ENCODE results near the gene COMT.

COMT gene

GRCh38 chr22:19962246-19962908 is 20.8 kb downstream of the COMT start (continued):
- TF ChIP-seq PRDM2 (tag by site-specific recombination; IDR thresholded peaks at IDR 0.05; ENCODE audit: borderline replicate concordance) (no peak), ZNF138 (tag by site-specific recombination; IDR thresholded peaks at IDR 0.05; ENCODE audit: borderline replicate concordance) (no peak), ZNF426 (tag by site-specific recombination; IDR thresholded peaks at IDR 0.05) (no peak), KLF17 (tag by site-specific recombination; IDR thresholded peaks at IDR 0.05) (0 out of 2 replicates have a peak, but pooled peaks have one; percentile 19), KLF7 (tag by site-specific recombination; IDR thresholded peaks at IDR 0.05; ENCODE audit: borderline replicate concordance) (no peak), KLF8 (tag by site-specific recombination; IDR thresholded peaks at IDR 0.05) (peak; percentile 44; the same call in 1 of the 2 replicates), ZBTB8A (tag by site-specific recombination; IDR thresholded peaks at IDR 0.05) (no peak), CTCF (tag by site-specific recombination; IDR thresholded peaks at IDR 0.05) (peak; percentile 89), ZNF654 (tag by site-specific recombination; IDR thresholded peaks at IDR 0.05; ENCODE audit: low read depth) (no peak; the same call in none of the 2 replicates), ZNF239 (tag by site-specific recombination; IDR thresholded peaks at IDR 0.05) (no peak), MEIS1 (CRISPR knock-in tag; IDR thresholded peaks at IDR 0.05; ENCODE audit: borderline replicate concordance) (peak; percentile 56; the same call in 1 of the 2 replicates), ZNF549 (tag by site-specific recombination; IDR thresholded peaks at IDR 0.05) (no peak), BCL11A (tag by site-specific recombination; IDR thresholded peaks at IDR 0.05; ENCODE audit: low read depth) (no peak)

- CTCF ChIA-PET = interaction anchor here (0.6 to 12.8 kb wide), 9 partner anchors 9 to 314 kb away, joined by 3 to 150 read pairs (median 4); no protein-coding TSS in a partner anchor
- no peak overlapping the region for H3K4me3 ChIP-seq (ENCODE audit: low read depth, low read length)
- H3K36me3 ChIP-seq (ENCODE audit: control insufficient read depth in 2 of 2, insufficient read depth in 1 of 2, low read length in 2 of 2) = peaks cover 0 to 48% of the 10 kb centered on the region in 2 experiments; a peak in 1 of 3 replicates
- POLR2A ChIA-PET = interaction anchor here (0.6 to 1.3 kb wide), 5 partner anchors 10 to 543 kb away, joined by 3 to 4 read pairs (median 3); partner anchors contain the start of gene TANGO2
- no peak overlapping the region for H3K27ac ChIP-seq (ENCODE audit: extremely low read depth, low read depth, low read length)
- H3K4me1 ChIP-seq (ENCODE audit: control insufficient read depth, insufficient read depth, low read length) = peaks cover 6% of the 10 kb centered on the region; the same call in 1 of the 2 replicates
- no peaks in the 10 kb centered on the region for H3K9me3 ChIP-seq (ENCODE audit: control insufficient read depth, insufficient read depth, low read depth, low read length)
- TF ChIP-seq ZNF394 (tag by site-specific recombination; IDR thresholded peaks at IDR 0.05; ENCODE audit: borderline replicate concordance) (no peak), ZNF324 (tag by site-specific recombination; IDR thresholded peaks at IDR 0.05) (no peak), ZNF626 (tag by site-specific recombination; IDR thresholded peaks at IDR 0.05) (no peak), ZBTB26 (tag by site-specific recombination; optimal IDR thresholded peaks at IDR 0.05) (peak; percentile 2), KLF16 (tag by site-specific recombination; IDR thresholded peaks at IDR 0.05) (no peak), ZFP69B (tag by site-specific recombination; IDR thresholded peaks at IDR 0.05) (no peak), ZNF174 (tag by site-specific recombination; IDR thresholded peaks at IDR 0.05) (no peak), SCRT1 (tag by site-specific recombination; IDR thresholded peaks at IDR 0.05; ENCODE audit: borderline replicate concordance) (no peak), SP2 (tag by site-specific recombination; IDR thresholded peaks at IDR 0.05) (peak; percentile 38), ZNF658 (tag by site-specific recombination; IDR thresholded peaks at IDR 0.05) (no peak), KLF1 (tag by site-specific recombination; IDR thresholded peaks at IDR 0.05) (no peak)
Observed at GRCh38 chr22:19962909-19963806, 21.6 kb downstream of the COMT start.
